H1 (cell line): ENCODE results near the gene CUX1. TPM values are rescaled to one million over a fixed set of nuclear protein-coding genes. Genes with fewer than 3 reads are reported as not detected.

Experiments
- CTCF ChIA-PET: fragments of 300-600 bp; sonication (Branson Sonifier 250); formaldehyde crosslinking; loops from one replicate; lab custom pipeline; 2021; ENCODE audit not compliant: partially characterized antibody; lab: Charles Lee
- POLR2A ChIA-PET: fragments of 300-600 bp; sonication (Branson Sonifier 250); formaldehyde crosslinking; loops from one replicate; lab custom pipeline; 2021; ENCODE audit warnings: inconsistent platforms; ENCODE audit not compliant: partially characterized antibody; lab: Charles Lee
- DNase-seq, 2 experiments: peaks; one replicate each; pipeline versions ENCODE4 v3.0.0 to v3.0.0-alpha.2; 2010 to 2022; ENCODE audit warnings: low spot score in 2 of 2, low read depth in 1 of 2, mixed read lengths in 1 of 2
- FAIRE-seq: peaks from 2 replicates; lab custom pipeline; 2011; peaks lifted over from hg19 to GRCh38; lab: Jason Lieb, UNC
- H2AFZ ChIP-seq: 2 replicates; pipeline ENCODE4 v1.8.1; 2012; ENCODE audit warnings: low read length, inconsistent platforms
- H2AK5ac ChIP-seq: 2 replicates; pipeline ENCODE4 v1.6.1; 2013; ENCODE audit warnings: low read depth, low read length
- H2BK120ac ChIP-seq: replicated peaks from 2 replicates; pipeline ENCODE3; 2013; ENCODE audit warnings: low read depth, low read length, inconsistent platforms
- H2BK12ac ChIP-seq: 2 replicates; pipeline ENCODE4 v1.6.1; 2013; ENCODE audit warnings: low read depth, low read length
- H2BK15ac ChIP-seq: 2 replicates; pipeline ENCODE4 v1.6.1; 2013; ENCODE audit warnings: low read length
- H2BK20ac ChIP-seq: 2 replicates; pipeline ENCODE4 v1.6.1; 2013; ENCODE audit warnings: low read length
- H2BK5ac ChIP-seq: 2 replicates; pipeline ENCODE4 v1.6.1; 2013; ENCODE audit warnings: low read depth, low read length
- H3K14ac ChIP-seq: 2 replicates; pipeline ENCODE4 v1.6.1; 2013; ENCODE audit warnings: inconsistent platforms; ENCODE audit not compliant: insufficient read length
- H3K18ac ChIP-seq: 2 replicates; pipeline ENCODE4 v1.6.1; 2013; ENCODE audit warnings: low read length; ENCODE audit errors: extremely low read depth
- H3K23ac ChIP-seq: 2 replicates; pipeline ENCODE4 v1.6.1; 2013; ENCODE audit warnings: inconsistent platforms; ENCODE audit not compliant: insufficient read length
- H3K23me2 ChIP-seq: 2 replicates; pipeline ENCODE4 v1.6.1; 2013; ENCODE audit warnings: low read depth, low read length
- H3K27ac ChIP-seq: 2 replicates; pipeline ENCODE4 v1.6.1; 2011; ENCODE audit warnings: low read depth, low read length, inconsistent platforms
- H3K27me3 ChIP-seq, 4 experiments: replicated peaks in 1 of 4; 1 replicate in 1 of 4; 2 replicates in 3 of 4; pipeline versions ENCODE4 v1.6.1 to v1.8.1; 2011 to 2013; ENCODE audit warnings: low read length in 3 of 4, mild to moderate bottlenecking in 3 of 4, inconsistent platforms in 2 of 4, mixed read lengths in 2 of 4, moderate library complexity in 1 of 4; ENCODE audit not compliant: control insufficient read depth in 3 of 4, insufficient read depth in 3 of 4; ENCODE audit errors: extremely low read depth in 1 of 4
- H3K36me3 ChIP-seq, 4 experiments: 2 replicates each; pipeline versions ENCODE4 v1.6.1 to v1.8.1; 2011 to 2013; ENCODE audit warnings: mild to moderate bottlenecking in 4 of 4, low read length in 3 of 4, moderate library complexity in 2 of 4, control low read depth in 1 of 4, inconsistent platforms in 1 of 4; ENCODE audit not compliant: insufficient read depth in 4 of 4, control insufficient read depth in 2 of 4
- H3K4ac ChIP-seq: replicated peaks from 2 replicates; pipeline ENCODE3; 2013; ENCODE audit warnings: low read length, low read depth, mixed read lengths, inconsistent platforms; ENCODE audit not compliant: insufficient read length
- H3K4me1 ChIP-seq, 4 experiments: replicated peaks in 1 of 4; 1 replicate in 1 of 4; 2 replicates in 3 of 4; pipeline versions ENCODE4 v1.6.1 to v1.8.1; 2011 to 2013; ENCODE audit warnings: low read length in 3 of 4, inconsistent platforms in 2 of 4, mixed read lengths in 1 of 4; ENCODE audit not compliant: insufficient read depth in 4 of 4, control insufficient read depth in 3 of 4
- H3K4me2 ChIP-seq, 2 experiments: 2 replicates each; pipeline versions ENCODE4 v1.6.1 to v1.8.1; 2011 to 2013; ENCODE audit warnings: low read depth in 2 of 2, low read length in 2 of 2, control low read depth in 1 of 2, inconsistent platforms in 1 of 2, mild to moderate bottlenecking in 1 of 2; ENCODE audit not compliant: insufficient read depth in 1 of 2
- H3K4me3 ChIP-seq, 4 experiments: fragments of 200-600, 300-600 bp in 1 of 4; sonication (generic), shearing (Covaris generic), sonication (Bioruptor Twin) in 1 of 4; 2 replicates each; pipeline versions ENCODE4 v1.5.1 to v1.8.1; 2011 to 2016; ENCODE audit warnings: low read length in 4 of 4, low read depth in 3 of 4, control low read depth in 2 of 4, inconsistent platforms in 2 of 4, mild to moderate bottlenecking in 2 of 4, mixed read lengths in 1 of 4, moderate library complexity in 1 of 4; ENCODE audit not compliant: insufficient read depth in 2 of 4; ENCODE audit errors: extremely low read depth in 1 of 4
- H3K56ac ChIP-seq: replicated peaks from 2 replicates; pipeline ENCODE3; 2013; ENCODE audit warnings: low read depth, mild to moderate bottlenecking, mixed read lengths, low read length, inconsistent platforms; ENCODE audit not compliant: insufficient read length
- H3K79me1 ChIP-seq: 2 replicates; pipeline ENCODE4 v1.6.1; 2013; ENCODE audit warnings: low read depth, low read length, control low read depth
- H3K79me2 ChIP-seq, 2 experiments: 2 replicates each; pipeline versions ENCODE4 v1.6.1 to v1.8.1; 2012 to 2013; ENCODE audit warnings: low read length in 2 of 2, mild to moderate bottlenecking in 2 of 2, inconsistent platforms in 1 of 2; ENCODE audit not compliant: insufficient read depth in 2 of 2, control insufficient read depth in 1 of 2
- H3K9ac ChIP-seq, 4 experiments: replicated peaks in 1 of 4; 1 replicate in 1 of 4; 2 replicates in 3 of 4; pipeline versions ENCODE4 v1.6.1 to v1.8.1; 2011 to 2013; ENCODE audit warnings: low read depth in 3 of 4, low read length in 3 of 4, control low read depth in 2 of 4, mild to moderate bottlenecking in 2 of 4, moderate library complexity in 2 of 4, inconsistent platforms in 1 of 4; ENCODE audit errors: extremely low read depth in 1 of 4
- H3K9me3 ChIP-seq, 2 experiments: 2 replicates each; pipeline versions ENCODE4 v1.6.1 to v1.8.1; 2012 to 2013; ENCODE audit warnings: mild to moderate bottlenecking in 2 of 2, moderate library complexity in 2 of 2, control low read depth in 1 of 2, inconsistent platforms in 1 of 2, low read depth in 1 of 2, low read length in 1 of 2, mixed read lengths in 1 of 2; ENCODE audit not compliant: insufficient read depth in 2 of 2
- H4K20me1 ChIP-seq, 2 experiments: replicated peaks in 1 of 2; 2 replicates each; pipeline versions ENCODE3 to v1.8.1; 2011 to 2013; ENCODE audit warnings: inconsistent platforms in 2 of 2, low read length in 2 of 2, mild to moderate bottlenecking in 1 of 2; ENCODE audit not compliant: insufficient read depth in 2 of 2, control insufficient read depth in 1 of 2
- H4K5ac ChIP-seq: 2 replicates; pipeline ENCODE4 v1.6.1; 2013; ENCODE audit warnings: low read length, low read depth, mixed read lengths, inconsistent platforms; ENCODE audit not compliant: insufficient read length
- H4K8ac ChIP-seq: 2 replicates; pipeline ENCODE4 v1.8.0; 2013; ENCODE audit warnings: mild to moderate bottlenecking, moderate library complexity, low read length, inconsistent platforms; ENCODE audit not compliant: insufficient read depth; ENCODE audit errors: extremely low read depth
- H4K91ac ChIP-seq: replicated peaks from 2 replicates; pipeline ENCODE3; 2013; ENCODE audit warnings: low read length, mixed read lengths, inconsistent platforms; ENCODE audit not compliant: insufficient read length
- ASH2L ChIP-seq: fragments of 200-600, 300-600 bp; sonication (generic); IDR thresholded peaks from one replicate; pipeline ENCODE4 v1.7.1; 2017; ENCODE audit warnings: low read length
- KDM1A ChIP-seq: fragments of 200-600, 300-600 bp; sonication (generic); IDR thresholded peaks from 2 replicates; pipeline ENCODE4 v1.7.1; 2016; ENCODE audit warnings: mild to moderate bottlenecking, low read length, borderline replicate concordance
- WGBS, 2 experiments: shearing (Covaris generic) in 1 of 2; methylation state at CpG; one replicate each; pipeline versions ENCODE4 v1.1.6 to v1.1.7; 2013 to 2015; ENCODE audit warnings: low lambda C conversion rate in 2 of 2, mixed read lengths in 2 of 2, inconsistent platforms in 1 of 2, low coverage in 1 of 2, missing lambda C conversion rate in 1 of 2; ENCODE audit not compliant: insufficient replicate concordance in 2 of 2, insufficient coverage in 1 of 2, insufficient read length in 1 of 2; ENCODE audit errors: extremely low coverage in 1 of 2, missing lambda C conversion rate in 1 of 2; 5-methylcytosine and 5-hydroxymethylcytosine counted together
- polyA plus RNA-seq, 7 experiments: library from polyadenylated mRNA; depleted of rRNA in 3 of 7; stranded (reverse) in 5 of 7; unstranded in 2 of 7; fragments of >200 nt in 5 of 7; fragments of 200-250 nt in 2 of 7; gene quantifications; 1 replicate in 5 of 7; 2 replicates in 1 of 7; 4 replicates in 1 of 7; pipeline versions ENCODE4 v1.2.1 to v1.2.3, GENCODE V29; 2011 to 2013; ENCODE audit warnings: missing spikeins in 2 of 7, mixed read lengths in 2 of 7
- total RNA-seq: library from RNA; stranded (reverse); fragmentation: NEBNext Ultra II Directional; extraction: Animal tissue kit (Norgen Biotek cat#: 25700); gene quantifications from 2 replicates; pipeline ENCODE4 v1.2.1, GENCODE V29; 2021

Gene CUX1
- total and polyA plus RNA-seq, 2 of the 8 experiments (the other 6 are each of a cell fraction or from before 2014, with no cell fraction given) = 21.6 to 65.9 TPM

GRCh38 chr7:101934618-101935017, 117.2 kb downstream of the CUX1 start:
- POLR2A ChIA-PET = interaction anchor here (1.4 kb wide), 1 partner anchor 55 kb away, joined by 3 read pairs; no protein-coding TSS in a partner anchor
- no peak for FAIRE-seq
- TF ChIP-seq ASH2L (no peak), KDM1A (no peak)

More at GRCh38 chr7:101934618-101935017, 117.2 kb downstream of the CUX1 start:
- no peaks in the 10 kb centered on the region for H3K36me3 ChIP-seq
- H3K23ac ChIP-seq = no peak overlapping the region
- H2BK5ac ChIP-seq = peak overlapping the region; percentile 99
- H3K79me2 ChIP-seq = peaks cover 0 to 70% of the 10 kb centered on the region in 2 experiments; a peak in 2 of 4 replicates
- no peak overlapping the region for H3K56ac ChIP-seq
- peak overlapping the region; percentile 46; the same call in 1 of the 2 replicates for H4K8ac ChIP-seq
- peak overlapping the region; percentile 38 for H4K91ac ChIP-seq
- peak overlapping the region; percentile 78 for H3K18ac ChIP-seq
- no peak overlapping the region for H2BK15ac ChIP-seq
- H3K4me2 ChIP-seq = peak overlapping the region in 1 of 2 experiments; percentile 91; a peak in 2 of 4 replicates
- H3K79me1 ChIP-seq = peaks cover 7% of the 10 kb centered on the region
- WGBS, 2 experiments = 57% methylated on average over 11 of the region's 11 CpGs; no CpG with 5 or more reads in 1 of the 2 experiments
- DNase-seq = peak in 1 of 2 experiments; percentile 54
- H4K20me1 ChIP-seq = peaks cover 0 to 3% of the 10 kb centered on the region in 2 experiments
- H2AFZ ChIP-seq = no peak overlapping the region
- no peak overlapping the region for H3K4me3 ChIP-seq
- peak overlapping the region; percentile 20; the same call in 1 of the 2 replicates for H3K27ac ChIP-seq
- no peaks in the 10 kb centered on the region; a peak in 1 of 7 replicates for H3K27me3 ChIP-seq
- H3K4ac ChIP-seq = peak overlapping the region; percentile 15
- CTCF ChIA-PET = interaction anchor here (0.5 kb wide), 1 partner anchor 207 kb away, joined by 3 read pairs; no protein-coding TSS in a partner anchor
- no peak overlapping the region for H4K5ac ChIP-seq
- H2BK12ac ChIP-seq = peak overlapping the region; percentile 99
- peak overlapping the region; percentile 17; the same call in 1 of the 2 replicates for H2AK5ac ChIP-seq
- peak overlapping the region; percentile 49 for H2BK120ac ChIP-seq
- H3K9ac ChIP-seq = no peak overlapping the region; a peak in 1 of 7 replicates
- H2BK20ac ChIP-seq = peak overlapping the region; percentile 90
- no peak overlapping the region for H3K14ac ChIP-seq
- peaks cover 18 to 33% (median 26%) of the 10 kb centered on the region in 4 experiments for H3K4me1 ChIP-seq
- no peaks in the 10 kb centered on the region; the same call in 1 of the 2 replicates for H3K23me2 ChIP-seq
- H3K9me3 ChIP-seq = peaks cover 0 to 4% of the 10 kb centered on the region in 2 experiments; a peak in 1 of 4 replicates
